GM18507 (cell line): ENCODE data around the gene ATAD3B.
"Not testable (repeated sequence)": the region's sequence is repeated elsewhere in the genome, so short reads cannot be mapped to it uniquely, and the experiment has no call there.

Source experiments
- DNase-seq: peaks from one replicate; pipeline ENCODE4 v3.0.0; 2011; ENCODE audit warnings: low read depth; ENCODE audit not compliant: insufficient read length; ENCODE audit errors: extremely low spot score
- FAIRE-seq: peaks from 2 replicates; lab custom pipeline; 2011; peaks lifted over from hg19 to GRCh38; lab: Jason Lieb, UNC

ATAD3B gene

GRCh38 chr1:1523651-1524050 lies 52.1 kb downstream of the ATAD3B start:
- not testable (repeated sequence) for DNase-seq, FAIRE-seq

DNA sequence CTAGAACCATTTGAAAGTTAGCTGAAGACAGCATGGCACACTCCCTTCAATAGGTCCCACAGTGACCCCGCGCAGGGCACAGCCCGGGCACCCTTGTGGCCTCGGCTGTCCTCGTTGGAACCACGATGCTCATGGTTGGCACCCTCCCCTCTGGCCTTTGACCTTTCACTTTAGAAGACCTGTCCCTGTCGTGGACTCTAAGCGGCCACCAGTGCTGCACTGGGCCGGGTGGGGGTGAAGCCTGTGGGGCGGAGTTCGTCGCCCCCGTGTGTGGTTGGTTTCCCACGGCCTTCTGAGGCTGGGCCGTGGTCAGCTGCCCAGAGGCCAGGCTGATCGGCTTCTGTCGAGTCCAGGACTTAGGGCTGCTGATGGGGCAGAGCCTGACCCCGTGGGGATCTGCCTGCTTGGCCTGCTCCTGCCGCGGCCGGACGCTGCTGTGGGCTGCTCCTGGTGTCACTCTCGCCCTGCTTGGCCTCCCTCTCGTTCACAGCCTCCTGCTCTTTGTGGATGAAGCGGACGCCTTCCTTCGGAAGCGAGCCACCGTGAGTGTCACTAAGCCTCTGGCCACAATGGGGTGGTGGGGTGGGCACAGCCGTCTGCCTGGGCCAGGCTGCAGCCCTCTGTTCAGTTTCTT lies 53.3 kb downstream of the ATAD3B start:
- FAIRE-seq, DNase-seq: not testable (repeated sequence)

DNA sequence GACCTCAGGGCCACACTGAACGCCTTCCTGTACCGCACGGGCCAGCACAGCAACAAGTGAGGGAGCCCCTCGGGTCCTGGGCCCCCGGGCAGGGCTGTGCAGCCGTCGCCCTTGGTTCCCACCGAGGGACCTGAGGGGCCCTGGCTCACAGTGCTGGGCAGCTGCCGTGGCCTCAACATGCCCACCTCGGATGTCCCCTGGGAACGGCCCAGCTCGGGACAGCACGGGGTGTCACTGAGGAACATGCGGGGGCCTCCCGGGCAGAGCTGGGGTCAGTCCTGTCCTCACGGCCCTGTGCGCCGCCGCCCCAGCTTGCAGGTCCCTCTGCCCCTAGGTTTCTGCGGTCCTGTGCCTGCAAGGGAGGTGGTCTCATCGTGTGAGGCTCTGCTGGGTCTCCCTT lies 54.9 kb downstream of the ATAD3B start:
- not testable (repeated sequence) for DNase-seq, FAIRE-seq

GRCh38 chr1:1527092-1527816 lies 55.7 kb downstream of the ATAD3B start:
- DNase-seq (no peak), FAIRE-seq (no peak)

- DNase-seq = no peak
Observed at GRCh38 chr1:1528301-1529267, 57.0 kb downstream of the ATAD3B start.

DNA sequence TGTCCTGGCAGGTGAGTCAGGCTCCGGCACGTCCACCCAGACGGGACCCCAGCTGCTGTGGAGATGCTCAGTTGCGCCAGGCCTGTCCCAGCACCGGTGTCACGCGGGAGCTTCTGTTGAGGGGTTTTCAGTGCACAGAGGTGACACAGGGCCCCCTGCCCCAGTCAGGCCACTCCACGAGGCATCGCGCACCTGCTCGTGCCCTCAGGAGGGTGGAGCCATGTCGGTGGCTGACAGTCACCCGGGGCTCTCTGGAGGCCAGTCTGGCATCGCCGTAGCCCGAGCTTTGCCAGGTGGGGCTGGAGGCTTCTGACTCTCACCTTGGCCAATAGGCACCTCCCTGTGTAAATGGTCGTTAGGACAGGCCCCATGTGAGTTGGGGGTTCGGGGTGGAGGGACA lies 57.8 kb downstream of the ATAD3B start:
- DNase-seq = no peak
- FAIRE-seq = no peak

More at GRCh38 chr1:1528301-1529267, 57.0 kb downstream of the ATAD3B start:
- no peak for FAIRE-seq

- no peak for DNase-seq
- no peak for FAIRE-seq
Observed at GRCh38 chr1:1529936-1530335, 58.4 kb downstream of the ATAD3B start.

DNA sequence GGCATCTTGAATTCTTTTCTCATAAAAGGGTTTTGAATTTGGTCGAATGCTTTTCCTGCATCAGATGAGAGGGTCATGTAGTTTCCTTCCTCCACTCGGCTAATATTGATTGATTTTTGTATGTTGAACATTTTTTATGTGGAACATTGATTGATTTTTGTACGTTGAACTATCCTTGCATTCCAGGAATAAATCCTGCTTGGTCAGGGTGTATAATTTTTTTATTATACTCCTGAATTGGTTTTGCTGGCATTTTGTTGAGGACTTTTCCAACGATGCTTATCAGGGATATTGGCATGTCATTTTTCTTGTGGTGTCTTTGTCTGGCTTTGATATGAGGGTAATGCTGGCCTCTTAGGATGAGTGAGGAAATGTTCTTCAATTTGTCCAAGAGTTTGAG lies 60.4 kb downstream of the ATAD3B start:
- DNase-seq (no peak), FAIRE-seq (no peak)

- not testable (repeated sequence) for DNase-seq, FAIRE-seq
Observed at GRCh38 chr1:1533176-1533893, 61.8 kb downstream of the ATAD3B start.

- DNase-seq, FAIRE-seq: not testable (repeated sequence)
Observed at GRCh38 chr1:1533894-1534291, 62.3 kb downstream of the ATAD3B start.

DNA sequence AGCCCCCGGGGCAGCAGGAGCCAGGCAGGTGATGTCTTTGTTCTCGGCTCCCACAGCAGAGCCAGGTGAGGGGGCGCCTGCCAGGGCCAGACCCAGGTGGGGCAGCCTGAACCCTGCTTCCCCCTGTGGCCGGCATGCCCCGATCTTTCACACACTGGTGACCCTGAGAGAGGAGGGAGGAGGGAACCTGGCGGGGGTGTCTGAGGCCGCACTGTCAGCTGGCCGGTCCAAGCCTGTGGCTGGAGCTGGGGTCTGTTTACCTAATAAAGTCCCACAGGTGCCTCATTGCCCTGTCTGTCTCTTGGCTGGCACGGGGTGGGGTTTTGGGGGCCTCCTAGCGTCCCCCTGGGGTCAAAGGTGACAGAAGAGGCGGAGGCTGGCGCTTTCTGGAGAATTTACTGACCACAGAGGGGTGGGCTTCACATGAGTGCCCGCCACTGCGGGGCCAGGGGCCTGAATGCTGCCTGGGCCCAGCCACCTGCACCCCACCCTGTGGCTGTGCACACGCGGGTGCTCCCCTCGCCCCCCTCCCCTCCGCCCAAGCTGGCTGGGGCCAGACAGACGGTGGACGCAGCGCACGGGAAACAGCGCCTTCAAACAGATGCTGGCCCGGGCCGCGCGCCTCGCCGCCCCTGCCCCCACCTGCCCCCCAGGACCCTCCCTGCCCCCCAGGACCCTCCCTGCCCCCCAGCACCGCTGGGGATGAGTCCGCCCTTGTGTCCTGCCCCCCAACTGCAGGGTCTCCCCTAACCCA lies 63.0 kb downstream of the ATAD3B start:
- DNase-seq (no peak), FAIRE-seq (no peak)

- no peak for DNase-seq
- no peak for FAIRE-seq
Observed at GRCh38 chr1:1535201-1536018, 63.8 kb downstream of the ATAD3B start.

DNA sequence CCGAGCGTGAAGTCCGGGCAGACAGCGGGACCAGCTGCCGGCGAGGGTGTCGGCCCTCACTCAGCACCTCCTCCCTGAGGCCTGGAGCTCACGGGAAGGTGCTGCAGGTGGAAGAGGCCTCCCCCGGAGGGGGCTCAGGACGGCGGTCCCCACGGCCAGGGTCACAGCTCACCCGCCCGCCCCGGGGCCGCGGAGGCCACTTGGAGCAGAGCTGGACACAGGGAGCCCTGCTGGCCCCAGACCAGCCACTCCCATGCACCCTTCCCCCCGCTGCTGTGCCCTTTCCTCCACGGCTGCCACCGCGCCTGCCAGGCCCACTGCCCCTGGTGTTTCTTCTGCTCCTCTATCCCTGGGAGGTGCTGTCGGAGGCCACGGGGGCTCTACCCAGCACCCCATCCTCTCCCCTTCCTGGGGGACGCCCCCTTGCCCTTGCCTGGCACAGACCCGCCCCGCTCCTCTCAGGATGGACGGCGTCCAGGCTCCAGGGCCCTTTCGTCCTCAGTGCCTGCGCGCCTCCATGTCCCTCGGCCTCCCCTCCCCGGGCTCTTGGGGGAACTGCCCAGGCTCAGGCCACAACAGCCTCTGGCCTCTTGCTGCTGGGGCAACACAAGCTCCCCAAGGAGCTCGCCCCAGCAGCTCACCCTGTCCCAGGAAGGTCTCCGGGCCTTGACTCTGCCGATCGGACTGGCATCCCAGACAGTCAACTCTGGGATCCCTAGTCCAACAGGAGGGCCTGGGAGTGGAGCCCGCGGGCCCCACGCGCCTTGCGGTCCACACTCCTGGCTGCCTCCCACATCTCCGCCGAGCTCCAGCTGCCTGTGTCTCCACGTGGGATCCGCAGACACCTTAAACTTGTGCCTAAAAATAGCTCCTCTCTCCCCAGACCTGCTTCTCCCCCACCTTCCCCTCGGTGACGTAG lies 64.7 kb downstream of the ATAD3B start:
- DNase-seq (no peak), FAIRE-seq (no peak)

- no peak for FAIRE-seq
- no peak for DNase-seq
Observed at GRCh38 chr1:1536938-1537546, 65.5 kb downstream of the ATAD3B start.

DNA sequence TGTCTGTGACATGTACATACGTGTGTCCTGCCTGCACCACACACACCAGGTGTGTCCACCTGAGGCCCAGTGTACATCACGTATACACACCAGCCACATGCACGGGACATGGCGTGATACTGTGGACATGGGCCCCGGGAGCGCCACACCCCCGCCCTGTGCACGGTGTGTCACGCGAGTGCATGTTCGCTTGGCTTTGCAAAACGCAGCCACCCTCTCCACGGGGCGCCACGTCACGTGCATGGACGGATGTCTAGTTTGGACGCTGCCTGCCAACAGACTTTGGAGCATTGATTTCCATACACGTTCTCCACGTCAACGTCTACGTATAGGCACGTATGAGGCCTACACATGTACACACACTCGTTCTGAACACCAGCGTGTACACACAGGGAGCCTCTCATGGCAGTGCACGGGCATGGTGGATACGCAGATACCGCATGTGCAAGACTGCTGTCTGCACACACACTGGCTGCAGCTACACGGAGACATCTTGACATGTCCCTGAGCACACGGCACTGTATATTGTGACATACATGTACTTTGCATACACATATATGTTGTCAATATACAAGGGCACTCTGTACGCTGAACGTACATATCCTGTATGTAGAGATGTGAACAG lies 66.2 kb downstream of the ATAD3B start:
- DNase-seq (no peak), FAIRE-seq (no peak)

- DNase-seq (no peak), FAIRE-seq (no peak)
Observed at GRCh38 chr1:1538334-1538733, 66.8 kb downstream of the ATAD3B start.
